Calu3 (cell line): Measurements from ENCODE around the gene USP44. TPM values are rescaled to one million over a fixed set of nuclear protein-coding genes. Genes with fewer than 3 reads are reported as not detected.

Experiments
- BruUV-seq: library from RNA; stranded (reverse); fragments of 400-500 nt; replicated peaks from 2 replicates; lab custom pipeline; 2021; lab: Mats Ljungman, UMichigan
- CTCF ChIA-PET: fragments of 300-600 bp; sonication (Branson Sonifier 250); formaldehyde crosslinking; loops from one replicate; lab custom pipeline; 2022; ENCODE audit warnings: antibody characterized with exemption; lab: Charles Lee
- DNase-seq: peaks from one replicate; pipeline ENCODE4 v3.0.0; 2022
- H3K27ac Mint-ChIP-seq: one replicate; pipeline ENCODE4 v1.8.0; 2022; ENCODE audit warnings: mixed read lengths; ENCODE audit not compliant: unreplicated experiment
- H3K27me3 Mint-ChIP-seq: one replicate; pipeline ENCODE4 v1.8.0; 2022; ENCODE audit warnings: mixed read lengths; ENCODE audit not compliant: unreplicated experiment
- H3K36me3 Mint-ChIP-seq: one replicate; pipeline ENCODE4 v1.8.0; 2022; ENCODE audit warnings: mild to moderate bottlenecking, moderate library complexity, mixed read lengths; ENCODE audit not compliant: insufficient read depth, unreplicated experiment
- H3K4me1 Mint-ChIP-seq: one replicate; pipeline ENCODE4 v1.8.0; 2022; ENCODE audit warnings: mild to moderate bottlenecking, low read depth, mixed read lengths; ENCODE audit not compliant: unreplicated experiment
- H3K4me3 Mint-ChIP-seq: one replicate; pipeline ENCODE4 v1.8.0; 2022; ENCODE audit warnings: mild to moderate bottlenecking, low read depth, moderate library complexity, mixed read lengths; ENCODE audit not compliant: unreplicated experiment
- H3K9me3 Mint-ChIP-seq: one replicate; pipeline ENCODE4 v1.8.0; 2022; ENCODE audit warnings: low read depth, mixed read lengths; ENCODE audit not compliant: unreplicated experiment
- CTCF ChIP-seq: fragments of 200-600 bp; IDR thresholded peaks from one replicate; pipeline ENCODE4 v1.8.0; 2022; ENCODE audit warnings: antibody characterized with exemption; ENCODE audit not compliant: unreplicated experiment
- intact Hi-C: fragments of 100-400 bp; cut with micrococcal nuclease; formaldehyde crosslinking; loops from one replicate; pipeline ENCODE4 v1.10.0; 2022; ENCODE audit not compliant: unreplicated experiment
- total RNA-seq: library from RNA; stranded (reverse); gene quantifications from 2 replicates; pipeline ENCODE4 v1.2.3, GENCODE V29; 2022

The USP44 gene
- total RNA-seq, 1 experiment from 2014 or later, result 14.0 TPM

GRCh38 chr12:95553197-95553943 lies 2.1 kb upstream of the USP44 start:
- no peak overlapping the region for H3K27ac Mint-ChIP-seq
- H3K4me1 Mint-ChIP-seq, result peaks cover 26% of the 10 kb centered on the region
- H3K36me3 Mint-ChIP-seq, result peaks cover 8% of the 10 kb centered on the region
- no peak for TF ChIP-seq CTCF
- no peaks in the 10 kb centered on the region for H3K9me3 Mint-ChIP-seq
- H3K4me3 Mint-ChIP-seq, result no peak overlapping the region
- intact Hi-C loops, result no loop called here
- BruUV-seq, result no TSS peak
- H3K27me3 Mint-ChIP-seq, result no peaks in the 10 kb centered on the region
- peak; percentile 4 for DNase-seq
- CTCF ChIA-PET, result interaction anchor here (0.6 to 1.2 kb wide), 2 partner anchors 21 to 235 kb away, joined by 4 read pairs; no protein-coding TSS in a partner anchor

GRCh38 chr12:95551913-95552516 lies 739 bp upstream of the USP44 start:
- BruUV-seq, result no TSS peak
- H3K27ac Mint-ChIP-seq, result no peak overlapping the region
- no peaks in the 10 kb centered on the region for H3K27me3 Mint-ChIP-seq
- H3K4me1 Mint-ChIP-seq, result peaks cover 24% of the 10 kb centered on the region
- no peak for TF ChIP-seq CTCF
- H3K9me3 Mint-ChIP-seq, result no peaks in the 10 kb centered on the region
- H3K36me3 Mint-ChIP-seq, result peaks cover 22% of the 10 kb centered on the region
- CTCF ChIA-PET, result interaction anchor here (0.6 kb wide), 1 partner anchor 269 kb away, joined by 4 read pairs; no protein-coding TSS in a partner anchor
- H3K4me3 Mint-ChIP-seq, result no peak overlapping the region
- DNase-seq, result no peak
- intact Hi-C loops, result no loop called here

- peaks cover 23% of the 10 kb centered on the region for H3K36me3 Mint-ChIP-seq
- no peak for TF ChIP-seq CTCF
- intact Hi-C loops, result no loop called here
- H3K9me3 Mint-ChIP-seq, result no peaks in the 10 kb centered on the region
- CTCF ChIA-PET, result no interaction called here
- peak overlapping the region; percentile 43 for H3K27ac Mint-ChIP-seq
- H3K4me3 Mint-ChIP-seq, result peak overlapping the region; percentile 83
- no peaks in the 10 kb centered on the region for H3K27me3 Mint-ChIP-seq
- peaks cover 40% of the 10 kb centered on the region for H3K4me1 Mint-ChIP-seq
- no TSS peak for BruUV-seq
- no peak for DNase-seq
These were observed 1.7 kb downstream of the USP44 start for GRCh38 chr12:95549392-95550084.

- H3K27me3 Mint-ChIP-seq, result no peaks in the 10 kb centered on the region
- H3K36me3 Mint-ChIP-seq, result peaks cover 23% of the 10 kb centered on the region
- peak; percentile 87 for DNase-seq
- intact Hi-C loops, result no loop called here
- TSS peak; percentile 93 for BruUV-seq
- H3K4me1 Mint-ChIP-seq, result peaks cover 33% of the 10 kb centered on the region
- H3K4me3 Mint-ChIP-seq, result peak overlapping the region; percentile 83
- peak overlapping the region; percentile 43 for H3K27ac Mint-ChIP-seq
- CTCF ChIA-PET, result no interaction called here
- H3K9me3 Mint-ChIP-seq, result no peaks in the 10 kb centered on the region
- TF ChIP-seq CTCF, result no peak
These were observed 2.5 kb downstream of the USP44 start for GRCh38 chr12:95548539-95549391.
